Peyer's patch (tissue), 4 donors: ENCODE measurements around the gene ATP5ME. TPM values are rescaled to one million over a fixed set of nuclear protein-coding genes. Genes with fewer than 3 reads are reported as not detected.
A peak's percentile ranks its signal among the peaks of the same experiment; 100 is the strongest.

Source experiments
- DNase-seq, 3 donors: peaks; one replicate each; pipeline ENCODE4 v3.0.0-alpha.2; 2017 to 2019
- H3K27ac ChIP-seq, 4 donors: fragments of 200-600 bp; sonication (generic); one replicate each; pipeline ENCODE4 v1.5.1; 2016 to 2019
- H3K27me3 ChIP-seq, 2 donors: fragments of 200-600 bp; sonication (generic); one replicate each; pipeline ENCODE4 v1.5.1; 2019
- H3K36me3 ChIP-seq, 3 donors: fragments of 200-600 bp; sonication (generic); one replicate each; pipeline ENCODE4 v1.5.1; 2016 to 2019
- H3K4me1 ChIP-seq, 4 donors: fragments of 200-600 bp; sonication (generic); one replicate each; pipeline ENCODE4 v1.5.1; 2016 to 2019
- H3K4me3 ChIP-seq, 4 donors: fragments of 200-600 bp; sonication (generic); 1 replicate in 3 of 4; 2 replicates in 1 of 4; pipeline ENCODE4 v1.5.1; 2016 to 2019; ENCODE audit warnings: mild to moderate bottlenecking in 1 of 4
- H3K9me3 ChIP-seq, 4 donors: fragments of 200-600 bp; sonication (generic); one replicate each; pipeline ENCODE4 v1.5.1; 2016 to 2019; ENCODE audit warnings: mild to moderate bottlenecking in 1 of 4
- POLR2A ChIP-seq, 2 donors: fragments of 450-650 bp; IDR thresholded peaks; one replicate each; pipeline ENCODE4 v1.5.1; 2017; ENCODE audit warnings: antibody characterized with exemption in 2 of 2, mild to moderate bottlenecking in 2 of 2, moderate library complexity in 2 of 2
- total RNA-seq, 4 donors: library from RNA; depleted of rRNA; stranded (reverse); fragments of >200 nt; gene quantifications; one replicate each; pipeline ENCODE4 v1.1.0, GENCODE V29; 2016
- TF ChIP-seq, protein P1 (sequence below), 6 experiments: fragments of 450-650 bp in 4 of 6; fragments of 200-600 bp in 2 of 6; sonication (generic) in 1 of 6; IDR thresholded peaks; one replicate each; pipeline ENCODE4 v1.5.1; 2017 to 2019; ENCODE audit warnings: antibody characterized with exemption in 6 of 6, mild to moderate bottlenecking in 3 of 6, moderate library complexity in 1 of 6

The ATP5ME gene
- total RNA-seq, 4 donors from 2014 or later = 102 to 259 (median 184) TPM

DNA sequence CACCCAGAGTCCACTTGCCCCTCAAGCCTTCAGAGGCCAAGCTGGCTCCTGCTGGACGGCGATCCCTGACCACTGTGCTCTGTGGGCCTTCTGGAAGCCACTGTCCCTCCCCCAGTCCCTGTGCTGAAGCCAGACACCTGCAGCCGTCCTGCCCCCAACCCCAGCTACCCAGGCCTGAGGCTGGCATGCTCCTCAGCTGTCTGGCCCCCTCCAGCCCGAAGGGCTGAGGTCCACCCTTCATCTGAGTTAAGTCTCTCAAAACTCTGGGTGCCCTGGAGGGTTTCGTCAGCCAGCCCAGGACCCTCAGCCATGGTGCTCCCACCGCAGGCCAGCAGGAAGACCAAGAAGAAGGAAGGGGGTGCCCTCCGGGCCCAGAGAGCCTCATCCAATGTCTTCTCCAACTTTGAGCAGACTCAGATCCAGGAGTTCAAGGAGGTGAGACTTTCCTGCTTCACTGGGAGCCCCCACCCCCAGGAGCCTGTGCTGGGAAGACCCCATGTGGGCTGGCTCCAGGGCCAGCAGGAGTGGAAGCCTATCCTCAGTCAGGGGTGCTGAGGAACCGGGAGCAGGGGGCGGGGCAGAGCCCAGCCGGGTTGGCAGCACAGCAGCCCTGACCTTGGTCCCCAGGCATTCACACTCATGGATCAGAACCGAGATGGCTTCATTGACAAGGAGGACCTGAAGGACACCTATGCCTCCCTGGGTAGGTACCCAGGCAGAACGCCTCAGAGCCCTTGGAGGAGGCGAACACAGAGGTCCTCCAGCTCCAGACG, 4.4 kb upstream of the ATP5ME start:
- H3K9me3 ChIP-seq = no peaks in the 10 kb centered on the region
- no peaks in the 10 kb centered on the region for H3K27me3 ChIP-seq
- H3K4me3 ChIP-seq = no peak overlapping the region
- no peak for DNase-seq
- TF ChIP-seq, protein P1, sequence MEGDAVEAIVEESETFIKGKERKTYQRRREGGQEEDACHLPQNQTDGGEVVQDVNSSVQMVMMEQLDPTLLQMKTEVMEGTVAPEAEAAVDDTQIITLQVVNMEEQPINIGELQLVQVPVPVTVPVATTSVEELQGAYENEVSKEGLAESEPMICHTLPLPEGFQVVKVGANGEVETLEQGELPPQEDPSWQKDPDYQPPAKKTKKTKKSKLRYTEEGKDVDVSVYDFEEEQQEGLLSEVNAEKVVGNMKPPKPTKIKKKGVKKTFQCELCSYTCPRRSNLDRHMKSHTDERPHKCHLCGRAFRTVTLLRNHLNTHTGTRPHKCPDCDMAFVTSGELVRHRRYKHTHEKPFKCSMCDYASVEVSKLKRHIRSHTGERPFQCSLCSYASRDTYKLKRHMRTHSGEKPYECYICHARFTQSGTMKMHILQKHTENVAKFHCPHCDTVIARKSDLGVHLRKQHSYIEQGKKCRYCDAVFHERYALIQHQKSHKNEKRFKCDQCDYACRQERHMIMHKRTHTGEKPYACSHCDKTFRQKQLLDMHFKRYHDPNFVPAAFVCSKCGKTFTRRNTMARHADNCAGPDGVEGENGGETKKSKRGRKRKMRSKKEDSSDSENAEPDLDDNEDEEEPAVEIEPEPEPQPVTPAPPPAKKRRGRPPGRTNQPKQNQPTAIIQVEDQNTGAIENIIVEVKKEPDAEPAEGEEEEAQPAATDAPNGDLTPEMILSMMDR (IDR thresholded peaks at IDR 0.05) = no peak
- TF ChIP-seq POLR2A (IDR thresholded peaks at IDR 0.05) = no peak
- H3K27ac ChIP-seq = no peak overlapping the region
- H3K36me3 ChIP-seq = no peaks in the 10 kb centered on the region
- peaks cover 8 to 59% (median 20%) of the 10 kb centered on the region in 4 donors for H3K4me1 ChIP-seq

DNA sequence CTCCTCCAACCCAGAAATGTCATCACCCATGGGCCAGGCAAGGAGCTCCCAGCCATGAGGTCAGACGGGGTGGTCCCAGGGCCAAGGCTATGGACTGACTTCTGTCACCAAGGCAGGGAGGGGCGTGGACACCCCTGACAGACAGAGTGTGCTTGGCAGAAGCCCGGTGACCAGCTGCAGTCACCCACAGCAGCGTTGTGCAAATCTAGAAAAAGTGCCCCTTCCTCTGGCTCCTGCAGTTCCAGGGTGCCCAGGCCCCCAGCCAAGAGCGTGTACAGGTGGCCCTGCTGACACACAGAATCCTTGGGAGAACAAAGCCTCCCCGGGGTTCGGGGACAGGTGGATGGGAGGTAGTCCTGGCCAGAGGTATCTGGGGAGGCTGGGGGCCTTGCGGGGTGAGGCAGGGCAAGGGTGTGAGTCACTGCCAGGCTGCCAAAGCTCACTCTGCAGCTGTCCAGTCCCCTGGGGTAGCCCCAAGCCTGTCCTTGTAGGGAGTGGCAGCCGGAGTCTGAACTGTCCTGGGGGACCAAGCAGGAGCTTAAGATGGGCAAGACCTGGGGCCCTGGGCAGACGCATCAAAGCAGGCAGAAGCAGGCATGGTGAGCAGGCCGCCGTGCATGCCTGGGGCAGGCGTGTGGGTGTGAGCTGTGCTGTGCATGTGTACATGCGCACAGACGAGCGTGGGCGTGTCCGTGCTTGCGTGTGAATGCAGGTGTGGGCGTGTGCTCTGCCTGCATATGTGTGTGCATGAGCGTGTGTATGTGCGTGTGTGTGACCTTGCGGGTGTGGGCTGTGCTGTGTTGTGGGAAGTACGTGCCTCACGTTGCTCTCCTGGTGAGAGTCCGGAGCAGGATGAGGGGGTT, 3.6 kb upstream of the ATP5ME start:
- no peak for TF ChIP-seq POLR2A (IDR thresholded peaks at IDR 0.05)
- TF ChIP-seq, protein P1 (IDR thresholded peaks at IDR 0.05) = no peak
- H3K4me1 ChIP-seq = peaks cover 10 to 57% (median 25%) of the 10 kb centered on the region in 4 donors
- no peak overlapping the region for H3K4me3 ChIP-seq
- H3K27ac ChIP-seq = no peak overlapping the region
- H3K27me3 ChIP-seq = no peaks in the 10 kb centered on the region
- DNase-seq = peak in 1 of 3 donors; percentile 91
- peaks cover 0 to 4% (median 0%) of the 10 kb centered on the region in 3 donors for H3K36me3 ChIP-seq
- no peaks in the 10 kb centered on the region for H3K9me3 ChIP-seq

DNA sequence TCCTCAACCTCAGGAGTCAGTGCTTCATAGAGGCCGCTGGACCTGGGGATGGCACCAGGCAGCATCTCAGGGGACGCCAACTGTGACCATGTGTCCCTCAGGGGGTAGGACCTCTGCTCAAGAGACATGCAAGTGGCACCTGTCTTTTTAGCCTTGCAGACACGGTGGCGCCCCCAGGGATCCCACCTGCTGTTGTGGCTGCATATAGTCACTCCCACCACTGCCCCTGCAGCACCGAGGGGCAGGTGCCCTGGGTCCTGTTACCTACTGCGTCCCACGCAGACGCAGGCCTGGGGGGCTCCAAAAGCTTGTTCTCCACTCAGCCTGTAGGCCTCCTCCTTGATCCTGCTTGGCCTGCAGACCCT, 2.8 kb upstream of the ATP5ME start:
- Histone ChIP-seq H3K4me1 (peaks cover 2 to 52% (median 24%) of the 10 kb centered on the region in 4 donors), H3K27me3 (no peaks in the 10 kb centered on the region), H3K27ac (peak overlapping the region in 1 of 4 donors; percentile 99), H3K9me3 (no peaks in the 10 kb centered on the region), H3K36me3 (peaks cover 0 to 12% (median 0%) of the 10 kb centered on the region in 3 donors), H3K4me3 (no peak overlapping the region)
- DNase-seq = peak in 1 of 3 donors; percentile 75
- TF ChIP-seq, protein P1 (IDR thresholded peaks at IDR 0.05) = no peak
- no peak for TF ChIP-seq POLR2A (IDR thresholded peaks at IDR 0.05)

DNA sequence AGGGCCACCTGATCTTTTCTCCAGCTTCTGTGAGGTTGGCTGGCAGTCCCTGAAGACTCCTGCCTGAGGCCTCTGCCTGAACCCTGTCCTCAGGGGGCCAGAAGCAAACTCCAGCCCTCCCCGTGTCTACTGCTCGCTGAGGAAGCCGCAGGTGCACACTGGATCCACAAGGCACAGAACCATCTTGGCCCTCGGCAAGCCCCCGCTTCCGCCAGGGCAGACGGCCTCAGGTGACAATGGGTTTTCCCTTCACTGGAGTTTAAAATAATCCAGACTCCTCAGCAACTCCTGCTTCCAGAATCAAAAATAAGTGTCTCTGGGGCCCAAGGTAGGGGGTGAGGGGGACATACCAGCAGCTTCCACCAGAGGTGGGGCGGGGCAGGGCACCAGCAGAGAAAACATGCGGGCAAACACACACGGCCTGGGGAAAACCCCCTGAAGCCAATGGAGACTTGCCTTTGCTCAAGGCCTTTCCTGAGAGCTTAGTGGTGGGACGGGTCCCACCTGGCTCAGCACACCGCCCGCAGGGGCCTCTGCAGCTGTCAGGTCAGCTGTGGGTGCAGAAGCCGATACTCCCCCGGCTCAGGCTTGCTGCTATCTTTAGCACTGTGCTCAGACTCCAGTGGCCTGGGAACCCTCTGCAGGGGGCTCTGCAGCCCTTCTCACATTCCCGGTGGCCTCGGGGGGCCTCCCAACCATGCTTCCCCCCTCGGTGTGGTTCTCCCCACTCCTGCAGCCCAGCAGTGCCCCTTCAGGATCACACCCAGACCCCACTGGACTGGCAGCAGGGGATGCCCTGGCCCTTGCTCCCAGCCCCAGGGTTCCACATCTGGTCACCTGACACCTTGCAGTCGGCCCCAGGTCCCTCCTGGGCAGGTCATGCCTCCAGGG, 2.1 kb upstream of the ATP5ME start:
- H3K4me3 ChIP-seq = no peak overlapping the region
- H3K4me1 ChIP-seq = peaks cover 0 to 49% (median 23%) of the 10 kb centered on the region in 4 donors
- peaks cover 0 to 18% (median 0%) of the 10 kb centered on the region in 3 donors for H3K36me3 ChIP-seq
- DNase-seq = no peak
- H3K27me3 ChIP-seq = no peaks in the 10 kb centered on the region
- peak overlapping the region in 1 of 4 donors; percentile 99 for H3K27ac ChIP-seq
- no peak for TF ChIP-seq POLR2A (IDR thresholded peaks at IDR 0.05)
- no peaks in the 10 kb centered on the region for H3K9me3 ChIP-seq

DNA sequence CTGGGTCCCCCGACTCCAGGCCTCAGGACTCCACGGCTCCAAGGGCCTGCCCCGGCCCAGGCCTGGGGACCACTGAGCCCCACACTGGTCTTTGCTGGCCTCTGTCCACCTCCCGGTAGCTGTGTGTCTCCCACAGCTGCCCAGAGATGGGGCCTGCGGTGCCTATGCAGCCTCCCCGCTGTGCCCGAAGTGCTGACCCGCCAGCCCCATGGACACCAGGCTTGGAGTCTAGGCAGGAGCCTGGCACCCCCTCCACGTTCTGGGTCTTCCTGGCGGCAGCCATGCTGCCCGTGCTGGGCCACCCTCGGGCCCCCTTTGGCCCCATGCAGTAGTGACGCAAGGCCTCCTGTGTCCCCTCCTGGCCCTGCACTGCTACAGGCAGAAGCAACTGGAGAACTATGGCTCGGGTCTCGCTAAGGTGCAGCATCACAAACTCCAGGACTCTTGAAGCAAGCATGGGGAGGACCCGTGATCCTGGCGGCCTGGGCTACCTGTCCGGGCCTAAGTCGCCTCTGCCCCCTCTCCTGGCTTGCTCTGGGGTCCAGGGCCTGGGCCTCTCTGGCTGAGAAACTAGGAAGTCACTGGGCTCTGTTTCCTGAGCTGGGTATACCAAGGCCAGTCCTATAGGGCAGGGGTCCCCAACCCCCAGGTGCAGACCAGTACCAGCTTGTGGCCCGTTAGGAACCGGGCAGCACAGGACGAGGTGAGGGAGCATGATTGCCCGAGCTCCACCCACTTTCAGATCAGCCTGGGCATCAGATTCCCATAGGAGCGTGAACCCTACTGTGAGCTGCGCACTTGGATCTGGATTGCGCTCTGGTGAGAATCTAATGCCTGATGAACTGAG, 1.2 kb upstream of the ATP5ME start:
- DNase-seq = no peak
- Histone ChIP-seq H3K4me3 (peak overlapping the region; percentile 69 to 100 (median 90)), H3K9me3 (no peaks in the 10 kb centered on the region), H3K27me3 (no peaks in the 10 kb centered on the region), H3K36me3 (peaks cover 0 to 25% (median 0%) of the 10 kb centered on the region in 3 donors), H3K27ac (peak overlapping the region; percentile 83 to 99 (median 96)), H3K4me1 (peaks cover 0 to 39% (median 19%) of the 10 kb centered on the region in 4 donors)
- TF ChIP-seq, protein P1 (IDR thresholded peaks at IDR 0.05) = no peak
- no peak for TF ChIP-seq POLR2A (IDR thresholded peaks at IDR 0.05)
